HL-60 (cell line): Measurements from ENCODE around the gene CACNA1E.

Experiments used
- POLR2AphosphoS5 ChIP-seq: IDR thresholded peaks from 2 replicates; pipeline ENCODE4 v1.6.1; 2012; ENCODE audit warnings: low read depth
- REST ChIP-seq: IDR thresholded peaks from 2 replicates; pipeline ENCODE4 v1.6.1; 2012; ENCODE audit warnings: low read depth; ENCODE audit not compliant: insufficient replicate concordance
- TF ChIP-seq, protein P1 (sequence below): IDR thresholded peaks from one replicate; pipeline ENCODE4 v1.5.1; 2011; ENCODE audit warnings: low read length, control low read depth, inconsistent platforms; ENCODE audit not compliant: insufficient read depth

DNA sequence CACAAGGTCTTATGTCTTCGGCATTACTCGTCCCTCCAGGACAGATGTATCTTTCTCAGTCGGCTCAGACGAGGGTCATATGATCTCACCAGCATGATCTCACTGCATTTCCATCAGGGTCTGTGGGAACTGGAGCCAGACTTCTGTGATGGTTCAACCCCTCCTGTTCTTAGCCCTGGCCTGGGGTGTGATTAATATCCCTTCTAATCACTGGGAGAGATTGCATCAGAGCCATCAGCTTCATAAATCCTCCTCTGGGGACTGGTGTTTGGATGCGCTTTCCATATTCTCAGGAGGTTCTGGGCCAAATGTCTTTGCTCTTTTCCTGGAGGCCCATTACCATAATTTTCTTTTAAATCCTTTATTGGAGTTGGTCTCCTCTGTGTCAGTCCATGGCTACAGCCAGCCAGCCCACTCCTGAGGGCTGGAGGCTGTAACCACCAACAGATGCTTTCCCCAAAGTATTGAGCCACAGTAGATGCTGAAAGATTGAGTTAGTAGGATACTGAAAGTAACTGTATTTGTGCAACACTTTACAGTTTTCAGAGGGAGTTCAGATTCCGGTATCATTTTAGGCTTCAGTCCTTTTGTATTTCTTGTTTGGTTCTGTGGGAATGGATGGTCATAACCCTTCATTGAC, 20.0 kb downstream of the CACNA1E start:
- TF ChIP-seq, protein P1, sequence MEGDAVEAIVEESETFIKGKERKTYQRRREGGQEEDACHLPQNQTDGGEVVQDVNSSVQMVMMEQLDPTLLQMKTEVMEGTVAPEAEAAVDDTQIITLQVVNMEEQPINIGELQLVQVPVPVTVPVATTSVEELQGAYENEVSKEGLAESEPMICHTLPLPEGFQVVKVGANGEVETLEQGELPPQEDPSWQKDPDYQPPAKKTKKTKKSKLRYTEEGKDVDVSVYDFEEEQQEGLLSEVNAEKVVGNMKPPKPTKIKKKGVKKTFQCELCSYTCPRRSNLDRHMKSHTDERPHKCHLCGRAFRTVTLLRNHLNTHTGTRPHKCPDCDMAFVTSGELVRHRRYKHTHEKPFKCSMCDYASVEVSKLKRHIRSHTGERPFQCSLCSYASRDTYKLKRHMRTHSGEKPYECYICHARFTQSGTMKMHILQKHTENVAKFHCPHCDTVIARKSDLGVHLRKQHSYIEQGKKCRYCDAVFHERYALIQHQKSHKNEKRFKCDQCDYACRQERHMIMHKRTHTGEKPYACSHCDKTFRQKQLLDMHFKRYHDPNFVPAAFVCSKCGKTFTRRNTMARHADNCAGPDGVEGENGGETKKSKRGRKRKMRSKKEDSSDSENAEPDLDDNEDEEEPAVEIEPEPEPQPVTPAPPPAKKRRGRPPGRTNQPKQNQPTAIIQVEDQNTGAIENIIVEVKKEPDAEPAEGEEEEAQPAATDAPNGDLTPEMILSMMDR = no peak
- TF ChIP-seq REST = no peak
- TF ChIP-seq POLR2AphosphoS5 = no peak
